Breast epithelium (tissue), 4 donors: ENCODE results near the gene BST1. TPM values are rescaled to one million over a fixed set of nuclear protein-coding genes. Genes with fewer than 3 reads are reported as not detected.

ENCODE experiments used
- DNase-seq, 2 donors: peaks; one replicate each; pipeline ENCODE4 v3.0.0-alpha.2; 2019; ENCODE audit warnings: low spot score in 2 of 2
- H3K27ac ChIP-seq, 2 donors: fragments of 200-600 bp; sonication (generic) in 1 of 2; one replicate each; pipeline ENCODE4 v1.5.1; 2016 to 2019; ENCODE audit warnings: mild to moderate bottlenecking in 1 of 2
- H3K27me3 ChIP-seq, 2 donors: fragments of 200-600 bp; sonication (generic) in 1 of 2; one replicate each; pipeline versions ENCODE4 v1.5.1 to v1.6.0; 2017 to 2019; ENCODE audit warnings: control low read depth in 1 of 2, mild to moderate bottlenecking in 1 of 2
- H3K36me3 ChIP-seq: fragments of 200-600 bp; one replicate; pipeline ENCODE4 v1.5.1; 2019
- H3K4me1 ChIP-seq, 2 donors: fragments of 200-600 bp; sonication (generic); one replicate each; pipeline ENCODE4 v1.5.1; 2016 to 2019; ENCODE audit warnings: control low read depth in 1 of 2
- H3K4me3 ChIP-seq, 3 donors: fragments of 200-600 bp; sonication (generic); 1 replicate in 2 of 3; 2 replicates in 1 of 3; pipeline ENCODE4 v1.5.1; 2016 to 2019; ENCODE audit warnings: mild to moderate bottlenecking in 3 of 3, moderate library complexity in 2 of 3
- H3K9me3 ChIP-seq, 2 donors: fragments of 200-600 bp; sonication (generic) in 1 of 2; one replicate each; pipeline ENCODE4 v1.5.1; 2016 to 2019; ENCODE audit warnings: control low read depth in 1 of 2
- POLR2A ChIP-seq: fragments of 450-650 bp; IDR thresholded peaks from one replicate; pipeline ENCODE4 v1.6.1; 2016; ENCODE audit warnings: antibody characterized with exemption, mild to moderate bottlenecking, moderate library complexity
- POLR2AphosphoS5 ChIP-seq, 3 donors: sonication (generic); formaldehyde crosslinking; IDR thresholded peaks; one replicate each; pipeline ENCODE4 v1.6.1; 2017; ENCODE audit warnings: antibody characterized with exemption in 3 of 3
- intact Hi-C: fragments of 100-400 bp; cut with DNase I; formaldehyde crosslinking; loops from one replicate; pipeline ENCODE4 v1.15.1; 2023; ENCODE audit warnings: low total_unique reads
- total RNA-seq, 3 donors: library from RNA; depleted of rRNA; stranded (reverse); fragments of >200 nt; gene quantifications; one replicate each; pipeline ENCODE4 v1.1.0, GENCODE V29; 2016
- TF ChIP-seq, protein P1 (sequence below), 3 donors: fragments of 450-650 bp; IDR thresholded peaks; one replicate each; pipeline ENCODE4 v1.5.1; 2016 to 2017; ENCODE audit warnings: antibody characterized with exemption in 3 of 3, mild to moderate bottlenecking in 3 of 3, moderate library complexity in 3 of 3

The BST1 gene
- total RNA-seq, 3 donors from 2014 or later, result 6.4 to 16.6 (median 7.5) TPM

DNA sequence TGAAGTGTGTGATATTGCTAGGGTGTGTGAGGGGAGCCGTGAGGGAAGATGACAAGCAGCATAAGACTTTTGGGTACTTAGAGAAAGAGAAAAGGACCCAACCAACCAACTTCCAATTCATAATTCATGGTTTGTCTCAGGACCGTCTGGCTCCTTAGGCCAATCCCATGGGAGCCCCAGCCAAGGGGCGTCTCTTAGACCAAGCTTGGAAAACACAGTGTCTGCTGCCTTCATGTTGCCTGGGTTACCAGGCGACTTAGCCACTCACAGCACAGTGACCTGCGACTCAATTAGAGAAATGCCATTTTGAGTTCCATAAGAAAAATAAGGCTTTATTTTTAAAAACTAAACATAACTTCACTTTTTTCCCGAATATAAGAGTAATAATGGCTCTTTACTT, 32.7 kb downstream of the BST1 start:
- H3K36me3 ChIP-seq, result no peaks in the 10 kb centered on the region
- intact Hi-C loops, result no loop called here
- no peak for TF ChIP-seq POLR2AphosphoS5 (IDR thresholded peaks at IDR 0.05)
- TF ChIP-seq, protein P1, sequence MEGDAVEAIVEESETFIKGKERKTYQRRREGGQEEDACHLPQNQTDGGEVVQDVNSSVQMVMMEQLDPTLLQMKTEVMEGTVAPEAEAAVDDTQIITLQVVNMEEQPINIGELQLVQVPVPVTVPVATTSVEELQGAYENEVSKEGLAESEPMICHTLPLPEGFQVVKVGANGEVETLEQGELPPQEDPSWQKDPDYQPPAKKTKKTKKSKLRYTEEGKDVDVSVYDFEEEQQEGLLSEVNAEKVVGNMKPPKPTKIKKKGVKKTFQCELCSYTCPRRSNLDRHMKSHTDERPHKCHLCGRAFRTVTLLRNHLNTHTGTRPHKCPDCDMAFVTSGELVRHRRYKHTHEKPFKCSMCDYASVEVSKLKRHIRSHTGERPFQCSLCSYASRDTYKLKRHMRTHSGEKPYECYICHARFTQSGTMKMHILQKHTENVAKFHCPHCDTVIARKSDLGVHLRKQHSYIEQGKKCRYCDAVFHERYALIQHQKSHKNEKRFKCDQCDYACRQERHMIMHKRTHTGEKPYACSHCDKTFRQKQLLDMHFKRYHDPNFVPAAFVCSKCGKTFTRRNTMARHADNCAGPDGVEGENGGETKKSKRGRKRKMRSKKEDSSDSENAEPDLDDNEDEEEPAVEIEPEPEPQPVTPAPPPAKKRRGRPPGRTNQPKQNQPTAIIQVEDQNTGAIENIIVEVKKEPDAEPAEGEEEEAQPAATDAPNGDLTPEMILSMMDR (IDR thresholded peaks at IDR 0.05), result no peak
- TF ChIP-seq POLR2A, result no peak
- no peak for DNase-seq
- no peaks in the 10 kb centered on the region for H3K9me3 ChIP-seq
- no peaks in the 10 kb centered on the region for H3K4me1 ChIP-seq
- no peak overlapping the region for H3K27ac ChIP-seq
- no peak overlapping the region for H3K4me3 ChIP-seq
- H3K27me3 ChIP-seq, result no peaks in the 10 kb centered on the region

DNA sequence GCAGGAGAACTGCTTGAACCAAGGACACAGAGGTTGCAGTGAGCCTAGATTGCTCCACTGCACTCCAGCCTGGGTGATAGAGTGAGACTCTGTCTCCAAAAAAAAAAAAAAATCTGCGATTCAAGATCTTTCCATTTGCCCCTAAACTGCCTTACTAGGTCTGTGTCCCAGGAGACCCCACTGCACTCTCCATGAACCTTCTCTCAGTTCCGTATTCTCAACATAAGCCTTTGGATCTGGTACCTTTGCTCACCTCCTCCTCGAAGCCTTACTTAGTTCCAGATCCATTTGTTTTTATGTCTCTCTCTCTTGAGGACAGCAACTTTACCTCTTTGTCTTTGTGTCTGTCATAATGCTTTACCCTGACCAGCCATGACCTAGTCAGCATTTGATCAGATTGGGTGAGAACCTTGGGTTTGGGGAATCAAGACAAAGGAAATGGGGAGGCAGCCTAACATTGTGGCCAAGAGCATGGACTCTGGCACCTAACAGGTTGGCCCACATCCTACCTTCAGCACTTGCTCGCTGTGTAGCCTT, 33.7 kb downstream of the BST1 start:
- Histone ChIP-seq H3K4me1 (no peaks in the 10 kb centered on the region), H3K36me3 (no peaks in the 10 kb centered on the region), H3K27ac (no peak overlapping the region), H3K27me3 (no peaks in the 10 kb centered on the region), H3K4me3 (no peak overlapping the region), H3K9me3 (no peaks in the 10 kb centered on the region)
- DNase-seq, result no peak
- TF ChIP-seq POLR2A (no peak), POLR2AphosphoS5 (IDR thresholded peaks at IDR 0.05) (no peak)
- TF ChIP-seq, protein P1 (IDR thresholded peaks at IDR 0.05), result no peak
- intact Hi-C loops, result no loop called here

DNA sequence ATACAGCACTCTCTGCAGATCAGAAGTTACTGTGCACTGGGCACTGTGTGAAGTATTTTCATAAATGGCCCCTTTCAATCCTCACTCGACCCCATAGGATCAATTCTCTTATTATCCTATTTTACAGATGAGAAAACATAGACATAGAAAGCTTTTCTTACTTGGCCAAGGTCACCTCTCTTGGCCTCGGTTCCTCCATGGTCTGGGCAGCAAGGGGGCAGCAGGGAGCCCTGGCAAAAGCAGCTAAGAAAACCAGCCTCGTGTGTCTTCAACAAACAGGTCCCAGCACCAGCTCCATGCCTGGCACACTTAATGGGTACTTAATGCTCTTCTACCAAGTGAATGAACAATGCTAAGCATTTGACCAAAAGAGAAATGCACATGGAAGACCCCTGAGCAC, 34.4 kb downstream of the BST1 start:
- intact Hi-C loops, result no loop called here
- Histone ChIP-seq H3K4me1 (no peaks in the 10 kb centered on the region), H3K4me3 (no peak overlapping the region), H3K9me3 (no peaks in the 10 kb centered on the region), H3K27ac (no peak overlapping the region), H3K36me3 (no peaks in the 10 kb centered on the region), H3K27me3 (no peaks in the 10 kb centered on the region)
- DNase-seq, result no peak
- TF ChIP-seq, protein P1 (IDR thresholded peaks at IDR 0.05), result no peak
- TF ChIP-seq POLR2AphosphoS5 (IDR thresholded peaks at IDR 0.05) (no peak), POLR2A (no peak)

DNA sequence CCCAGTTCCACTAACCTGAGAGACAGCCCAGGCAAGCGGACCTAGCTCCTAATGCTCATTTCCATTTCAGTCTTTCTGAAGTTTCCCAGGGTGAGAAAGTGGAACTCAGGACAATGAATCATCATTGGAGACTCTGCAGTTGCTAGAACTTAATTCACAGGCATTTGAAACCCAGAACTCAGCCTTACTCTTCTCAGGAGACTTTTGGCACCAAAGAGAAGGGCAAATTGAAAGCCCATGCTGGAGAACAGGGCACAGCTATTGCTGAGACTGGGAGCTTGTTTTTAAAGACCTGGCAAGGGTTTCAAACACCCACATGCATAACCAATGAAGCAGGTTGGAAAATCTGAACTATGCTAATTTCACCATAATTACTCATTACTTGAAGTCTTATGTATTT, 36.0 kb downstream of the BST1 start:
- Histone ChIP-seq H3K27me3 (no peaks in the 10 kb centered on the region), H3K4me3 (no peak overlapping the region), H3K9me3 (no peaks in the 10 kb centered on the region), H3K4me1 (no peaks in the 10 kb centered on the region), H3K36me3 (no peaks in the 10 kb centered on the region), H3K27ac (no peak overlapping the region)
- no peak for TF ChIP-seq POLR2AphosphoS5 (IDR thresholded peaks at IDR 0.05)
- TF ChIP-seq, protein P1 (IDR thresholded peaks at IDR 0.05), result no peak
- TF ChIP-seq POLR2A, result no peak
- no peak for DNase-seq
- intact Hi-C loops, result no loop called here

DNA sequence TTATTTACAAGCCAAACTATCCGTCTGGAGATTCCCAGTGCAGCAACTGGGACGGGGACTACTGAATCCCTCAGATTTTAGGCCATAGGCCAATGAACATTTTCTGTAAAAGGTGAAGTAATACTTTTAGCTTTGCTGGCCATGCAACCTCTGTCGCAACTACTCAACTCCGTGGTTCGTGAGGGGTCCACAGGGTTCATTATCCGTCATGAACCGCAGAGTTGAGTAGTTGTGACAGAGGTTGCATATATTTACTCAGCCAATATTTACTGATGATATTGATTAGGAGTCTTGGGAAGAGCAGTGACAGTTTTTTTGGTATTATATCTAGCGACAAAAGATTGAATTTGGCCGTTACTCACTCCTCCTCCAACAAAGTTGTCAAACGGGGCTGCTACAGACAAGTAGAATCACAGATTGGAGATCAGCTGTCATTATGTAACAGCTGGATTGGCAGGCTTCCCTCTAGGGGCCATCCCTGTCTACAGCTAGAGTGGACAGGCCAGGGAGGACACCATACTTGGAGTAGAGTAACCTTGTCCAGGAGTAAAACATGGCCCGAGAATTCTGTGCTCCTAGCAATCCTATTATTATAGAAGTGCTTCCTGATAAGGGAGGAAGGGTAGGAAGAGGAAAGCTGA, 38.0 kb downstream of the BST1 start:
- H3K27ac ChIP-seq, result no peak overlapping the region
- TF ChIP-seq POLR2A, result no peak
- no peak for TF ChIP-seq POLR2AphosphoS5 (IDR thresholded peaks at IDR 0.05)
- TF ChIP-seq, protein P1 (IDR thresholded peaks at IDR 0.05), result no peak
- intact Hi-C loops, result no loop called here
- H3K4me1 ChIP-seq, result no peaks in the 10 kb centered on the region
- H3K9me3 ChIP-seq, result no peaks in the 10 kb centered on the region
- no peak for DNase-seq
- no peaks in the 10 kb centered on the region for H3K27me3 ChIP-seq
- H3K4me3 ChIP-seq, result no peak overlapping the region
- H3K36me3 ChIP-seq, result no peaks in the 10 kb centered on the region
